HG03460 (cell line): ENCODE results near the gene WASF2.

Source experiments
- ATAC-seq: cut with Tn5 transposase; IDR thresholded peaks from one replicate; pipeline ENCODE4 v1.9.1; 2021; ENCODE audit not compliant: unreplicated experiment

Gene WASF2

GRCh38 chr1:27360159-27361043 lies 129.6 kb downstream of the WASF2 start:
- no peak for ATAC-seq

DNA sequence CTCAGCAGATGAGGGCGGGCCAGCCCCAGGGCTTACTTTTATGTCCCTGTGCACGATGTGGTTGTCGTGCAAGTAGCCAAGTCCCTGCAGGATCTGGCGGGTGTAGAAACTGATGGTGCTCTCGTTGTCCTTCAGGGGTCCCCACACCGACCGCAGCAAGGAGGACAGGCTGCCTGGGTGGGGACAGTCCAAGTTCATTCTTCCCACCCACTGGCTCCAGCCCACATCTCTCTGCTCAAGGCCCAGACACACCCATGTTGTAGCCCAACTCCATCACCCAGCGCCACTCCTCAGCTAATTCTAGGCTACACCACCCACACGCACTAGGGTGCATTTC lies 130.2 kb downstream of the WASF2 start:
- ATAC-seq = no peak

DNA sequence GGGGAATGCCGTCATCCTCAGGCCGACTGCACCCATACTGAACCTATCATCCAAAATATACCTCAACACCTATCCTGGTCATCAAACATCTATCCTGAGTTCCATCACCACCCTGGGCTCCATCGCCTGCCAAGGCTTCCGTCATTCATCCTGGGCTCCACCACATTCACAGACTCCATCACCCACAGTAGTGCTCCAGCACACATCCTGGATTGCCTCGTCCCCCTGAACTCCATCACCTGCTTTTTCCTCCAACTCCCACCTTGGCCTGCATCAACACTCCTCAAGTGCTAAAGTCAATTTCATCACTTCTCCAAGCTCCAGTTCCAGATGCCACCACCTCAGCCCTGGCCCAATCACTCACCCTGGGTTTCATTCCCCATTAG lies 131.0 kb downstream of the WASF2 start:
- no peak for ATAC-seq

GRCh38 chr1:27358038-27358927 lies 131.7 kb downstream of the WASF2 start:
- no peak for ATAC-seq

GRCh38 chr1:27357281-27358037 lies 132.5 kb downstream of the WASF2 start:
- no peak for ATAC-seq

DNA sequence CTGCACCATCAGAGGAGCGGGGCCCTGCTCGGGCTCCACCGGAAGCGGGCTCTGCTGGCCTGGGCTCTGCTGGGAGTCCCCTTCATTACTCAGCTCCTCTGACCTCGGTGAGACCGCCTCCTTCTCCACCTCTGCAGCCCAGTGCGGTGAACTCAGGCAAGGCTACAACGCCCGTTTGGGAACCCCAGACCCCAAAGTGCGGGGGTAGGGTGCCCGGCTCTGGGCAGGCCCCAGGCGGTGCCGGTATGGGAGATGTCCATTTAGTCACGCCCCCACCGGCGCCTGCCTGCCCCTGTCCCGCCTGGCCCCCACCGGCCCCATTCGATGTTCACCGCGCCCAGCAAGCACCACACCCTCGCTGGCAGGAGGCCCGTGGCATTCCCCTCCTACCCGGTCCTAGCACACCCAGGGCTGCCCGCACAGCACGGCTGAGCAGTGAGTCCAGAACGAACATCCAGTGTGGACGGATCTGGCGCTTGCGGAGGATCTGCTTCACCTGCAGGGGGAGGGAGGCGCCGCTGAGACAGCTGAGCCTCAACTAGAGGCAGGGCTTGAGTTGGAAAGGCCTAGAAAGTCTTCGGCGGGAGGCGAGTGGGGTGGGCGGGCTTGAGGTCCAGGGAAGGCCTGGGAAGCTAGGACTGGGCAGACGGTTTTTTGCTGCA lies 133.2 kb downstream of the WASF2 start:
- no peak for ATAC-seq

GRCh38 chr1:27356277-27356618 lies 133.7 kb downstream of the WASF2 start:
- ATAC-seq = no peak

DNA sequence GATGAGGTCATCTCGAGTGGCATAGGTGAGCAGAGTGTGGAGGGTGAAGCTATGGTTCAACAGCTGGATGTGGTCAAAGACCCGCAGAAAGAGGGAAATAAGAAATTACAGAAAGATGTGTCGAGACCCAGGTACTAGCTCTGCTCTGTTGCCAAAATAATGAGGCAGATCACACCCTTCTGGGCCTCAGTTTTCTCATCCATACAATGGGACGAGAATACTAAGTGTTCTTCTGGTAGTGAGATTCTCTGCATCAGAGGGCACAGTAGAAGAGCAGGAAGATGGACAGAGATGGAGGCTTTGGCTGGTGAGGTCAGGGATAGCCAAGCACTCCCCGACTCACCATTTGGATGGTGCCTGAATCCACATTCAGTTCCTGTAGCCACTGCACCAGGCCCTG lies 134.3 kb downstream of the WASF2 start:
- no peak for ATAC-seq
